ENCODE measurements around the gene PHKB. TPM values are rescaled to one million over a fixed set of nuclear protein-coding genes. Genes with fewer than 3 reads are reported as not detected.
"Not testable (repeated sequence)": the region's sequence is repeated elsewhere in the genome, so short reads cannot be mapped to it uniquely, and the experiment has no call there.

Gene PHKB
- total RNA-seq, 4 donors from 2014 or later: 19.8 to 29.6 (median 25.2) TPM

DNA sequence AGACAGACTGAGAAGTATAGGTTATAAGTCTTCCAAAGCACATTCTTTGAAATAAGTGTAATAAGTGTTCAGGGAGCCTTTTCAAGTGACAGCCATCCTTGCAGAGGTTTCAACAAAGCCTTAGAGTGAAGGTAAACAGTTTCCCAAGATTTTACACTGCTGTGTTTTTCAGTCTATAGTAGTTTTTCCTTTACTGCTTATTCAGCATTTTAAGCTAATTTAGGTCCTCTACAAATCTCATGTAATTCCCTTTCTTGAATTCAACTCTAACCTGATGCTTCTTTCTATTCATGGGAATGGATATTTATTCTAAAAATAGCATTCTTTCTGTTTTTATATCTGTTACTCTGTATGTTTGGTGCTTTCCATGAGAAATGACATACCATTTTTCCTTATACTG is 211.3 kb downstream of the PHKB start:
- no peak overlapping the region for H3K4me3 ChIP-seq (ENCODE audit: low read depth, poor library complexity, severe bottlenecking)
- TF ChIP-seq POLR2A (IDR thresholded peaks at IDR 0.05): no peak
- TF ChIP-seq, protein P1, sequence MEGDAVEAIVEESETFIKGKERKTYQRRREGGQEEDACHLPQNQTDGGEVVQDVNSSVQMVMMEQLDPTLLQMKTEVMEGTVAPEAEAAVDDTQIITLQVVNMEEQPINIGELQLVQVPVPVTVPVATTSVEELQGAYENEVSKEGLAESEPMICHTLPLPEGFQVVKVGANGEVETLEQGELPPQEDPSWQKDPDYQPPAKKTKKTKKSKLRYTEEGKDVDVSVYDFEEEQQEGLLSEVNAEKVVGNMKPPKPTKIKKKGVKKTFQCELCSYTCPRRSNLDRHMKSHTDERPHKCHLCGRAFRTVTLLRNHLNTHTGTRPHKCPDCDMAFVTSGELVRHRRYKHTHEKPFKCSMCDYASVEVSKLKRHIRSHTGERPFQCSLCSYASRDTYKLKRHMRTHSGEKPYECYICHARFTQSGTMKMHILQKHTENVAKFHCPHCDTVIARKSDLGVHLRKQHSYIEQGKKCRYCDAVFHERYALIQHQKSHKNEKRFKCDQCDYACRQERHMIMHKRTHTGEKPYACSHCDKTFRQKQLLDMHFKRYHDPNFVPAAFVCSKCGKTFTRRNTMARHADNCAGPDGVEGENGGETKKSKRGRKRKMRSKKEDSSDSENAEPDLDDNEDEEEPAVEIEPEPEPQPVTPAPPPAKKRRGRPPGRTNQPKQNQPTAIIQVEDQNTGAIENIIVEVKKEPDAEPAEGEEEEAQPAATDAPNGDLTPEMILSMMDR (IDR thresholded peaks at IDR 0.05): no peak
- no peak for DNase-seq (ENCODE audit: low spot score in 2 of 2)
- intact Hi-C loops (cut with DNase I; ENCODE audit: low total_unique reads): no loop called here

DNA sequence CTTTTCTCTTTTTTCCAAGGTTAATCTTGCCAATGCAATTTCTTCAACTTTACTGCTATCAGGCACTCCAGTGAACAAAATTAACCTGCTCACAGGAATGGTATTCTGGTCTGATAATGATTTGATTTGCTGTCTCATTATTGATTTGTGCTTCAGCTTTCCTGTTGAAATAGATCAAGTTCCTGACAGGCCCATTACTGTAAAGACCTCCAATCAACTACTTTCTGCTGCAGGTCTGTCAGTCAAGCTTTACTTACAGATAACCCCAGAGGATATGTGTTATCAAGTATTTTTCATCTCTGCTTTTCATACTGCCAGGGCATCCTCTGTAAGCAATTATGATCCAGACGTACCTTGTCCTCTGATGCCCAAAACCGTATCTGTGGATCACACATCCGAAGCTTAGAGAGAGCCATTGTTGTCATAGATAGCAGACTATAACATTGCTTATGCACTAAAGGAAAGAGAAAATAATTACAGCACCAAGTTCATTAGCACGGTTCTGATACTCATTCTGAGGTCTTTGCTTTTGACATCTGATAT is 215.6 kb downstream of the PHKB start:
- WGBS, 2 donors: 95% methylated on average over 4 of the region's 4 CpGs
- intact Hi-C loops (cut with DNase I; ENCODE audit: low total_unique reads): no loop called here
- no peak for TF ChIP-seq POLR2A (IDR thresholded peaks at IDR 0.05)
- TF ChIP-seq, protein P1 (IDR thresholded peaks at IDR 0.05): no peak
- DNase-seq (ENCODE audit: low spot score in 2 of 2): no peak
- H3K4me3 ChIP-seq (ENCODE audit: low read depth, poor library complexity, severe bottlenecking): no peak overlapping the region

DNA sequence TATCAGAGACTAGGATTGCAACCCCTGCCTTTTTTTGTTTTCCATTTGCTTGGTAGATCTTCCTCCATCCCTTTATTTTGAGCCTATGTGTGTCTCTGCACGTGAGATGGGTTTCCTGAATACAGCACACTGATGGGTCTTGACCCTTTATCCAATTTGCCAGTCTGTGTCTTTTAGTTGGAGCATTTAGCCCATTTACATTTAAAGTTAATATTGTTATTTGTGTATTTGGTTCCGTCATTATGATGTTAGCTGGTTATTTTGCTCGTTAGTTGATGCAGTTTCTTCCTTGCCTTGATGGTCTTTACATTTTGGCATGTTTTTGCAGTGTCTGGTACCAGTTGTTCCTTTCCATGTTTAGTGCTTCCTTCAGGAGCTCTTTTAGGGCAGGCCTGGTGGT is 220.4 kb downstream of the PHKB start:
- WGBS, 2 donors: 94 to 98% methylated on average over 3 of the region's 3 CpGs
- DNase-seq (ENCODE audit: low spot score in 2 of 2); H3K4me3 ChIP-seq (ENCODE audit: low read depth, poor library complexity, severe bottlenecking); intact Hi-C loops (cut with DNase I; ENCODE audit: low total_unique reads): not testable (repeated sequence)

DNA sequence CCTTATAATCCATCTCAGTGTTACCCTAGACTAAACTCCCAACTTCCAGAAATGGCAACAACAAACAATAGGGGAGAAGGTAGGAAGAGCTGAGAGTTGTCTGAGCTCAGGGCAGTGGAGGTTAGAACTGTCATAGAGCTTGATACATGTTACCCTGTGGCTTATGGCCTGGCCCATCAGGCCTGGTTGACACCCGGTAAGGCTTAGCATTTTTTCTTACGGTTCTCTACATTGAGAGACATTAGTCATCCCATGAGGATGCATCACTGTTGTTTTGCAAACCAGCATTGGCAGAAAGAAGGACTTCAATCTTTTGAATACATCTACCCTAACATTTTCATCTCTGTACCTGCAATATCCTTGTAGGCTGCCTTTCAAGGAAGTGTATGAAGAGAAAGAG is 226.6 kb downstream of the PHKB start:
- no peak for TF ChIP-seq POLR2A (IDR thresholded peaks at IDR 0.05)
- TF ChIP-seq, protein P1 (IDR thresholded peaks at IDR 0.05): no peak
- no peak for DNase-seq (ENCODE audit: low spot score in 2 of 2)
- WGBS, 2 donors: 87 to 88% methylated on average over 2 of the region's 2 CpGs
- H3K4me3 ChIP-seq (ENCODE audit: low read depth, poor library complexity, severe bottlenecking): no peak overlapping the region
- intact Hi-C loops (cut with DNase I; ENCODE audit: low total_unique reads): no loop called here

DNA sequence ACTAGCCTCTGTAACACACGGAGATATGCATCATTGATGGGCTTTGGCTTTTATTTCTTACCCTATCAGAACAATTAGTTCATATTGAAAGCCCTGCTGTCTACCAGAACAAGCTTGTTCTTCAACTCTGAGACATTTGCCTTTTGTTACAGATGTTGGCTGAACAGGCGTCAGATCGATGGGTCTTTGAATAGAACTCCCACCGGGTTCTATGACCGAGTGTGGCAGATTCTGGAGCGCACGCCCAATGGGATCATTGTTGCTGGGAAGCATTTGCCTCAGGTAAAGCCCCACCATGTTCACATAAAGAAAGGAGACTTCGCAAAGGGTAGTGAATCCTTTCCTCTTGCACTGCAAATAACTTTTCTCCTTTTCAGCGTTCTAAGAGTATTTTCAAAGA is 232.1 kb downstream of the PHKB start:
- 95 to 96% methylated on average over 9 of the region's 9 CpGs for WGBS, 2 donors
- intact Hi-C loops (cut with DNase I; ENCODE audit: low total_unique reads): no loop called here
- DNase-seq (ENCODE audit: low spot score in 2 of 2): no peak

DNA sequence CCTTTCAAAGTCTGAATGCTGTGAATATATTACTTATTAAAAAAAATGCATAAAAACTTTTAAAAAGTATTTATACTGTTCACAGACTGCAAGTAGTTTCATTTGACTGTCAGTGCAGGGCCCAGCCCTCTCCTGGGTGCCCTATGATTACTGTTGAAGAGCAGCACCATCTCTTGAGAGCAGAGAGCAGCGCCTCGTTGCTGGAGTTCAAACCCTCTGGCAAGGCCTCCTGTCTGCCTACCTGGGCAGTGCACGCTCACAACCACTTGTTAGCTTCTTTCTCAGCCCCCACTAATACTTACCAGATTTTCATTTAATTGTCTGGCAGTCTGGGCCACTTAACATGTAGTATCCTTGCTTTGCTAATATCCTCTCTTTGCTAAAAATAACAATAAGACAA is 233.4 kb downstream of the PHKB start:
- no peak overlapping the region for H3K4me3 ChIP-seq (ENCODE audit: low read depth, poor library complexity, severe bottlenecking)
- DNase-seq (ENCODE audit: low spot score in 2 of 2): no peak
- 83 to 84% methylated on average over 3 of the region's 3 CpGs for WGBS, 2 donors
- intact Hi-C loops (cut with DNase I; ENCODE audit: low total_unique reads): no loop called here
- TF ChIP-seq POLR2A (IDR thresholded peaks at IDR 0.05): no peak
- TF ChIP-seq, protein P1 (IDR thresholded peaks at IDR 0.05): no peak

More for the DNA sequence above, 232.1 kb downstream of the PHKB start:
- TF ChIP-seq, protein P1 (IDR thresholded peaks at IDR 0.05): no peak
- TF ChIP-seq POLR2A (IDR thresholded peaks at IDR 0.05): no peak
- no peak overlapping the region for H3K4me3 ChIP-seq (ENCODE audit: low read depth, poor library complexity, severe bottlenecking)

Data from lower leg skin (tissue), 4 donors.